ENCODE results near the gene MACROD2. TPM values are rescaled to one million over a fixed set of nuclear protein-coding genes. Genes with fewer than 3 reads are reported as not detected.

The MACROD2 gene
- total RNA-seq, 1 donor from 2014 or later: 1.6 TPM

GRCh38 chr20:14707865-14708596, 712.7 kb downstream of the MACROD2 start:
- intact Hi-C loops (cut with DNase I): no loop called here
- no peak for DNase-seq (ENCODE audit: low spot score)

- intact Hi-C loops (cut with DNase I): no loop called here
- no peak for DNase-seq (ENCODE audit: low spot score)
These were observed 714.1 kb downstream of the MACROD2 start for GRCh38 chr20:14709439-14709838.

GRCh38 chr20:14710951-14711350, 715.6 kb downstream of the MACROD2 start:
- intact Hi-C loops (cut with DNase I): no loop called here

GRCh38 chr20:14711652-14712051, 716.3 kb downstream of the MACROD2 start:
- DNase-seq (ENCODE audit: low spot score): no peak
- intact Hi-C loops (cut with DNase I): no loop called here

More at GRCh38 chr20:14710951-14711350, 715.6 kb downstream of the MACROD2 start:
- DNase-seq (ENCODE audit: low spot score): no peak

GRCh38 chr20:14712302-14712739, 717.0 kb downstream of the MACROD2 start:
- intact Hi-C loops (cut with DNase I): no loop called here
- no peak for DNase-seq (ENCODE audit: low spot score)

GRCh38 chr20:14715400-14715799, 720.1 kb downstream of the MACROD2 start:
- DNase-seq (ENCODE audit: low spot score): no peak
- intact Hi-C loops (cut with DNase I): no loop called here

GRCh38 chr20:14716351-14716801, 721.1 kb downstream of the MACROD2 start:
- intact Hi-C loops (cut with DNase I): no loop called here
- no peak for DNase-seq (ENCODE audit: low spot score)

- intact Hi-C loops (cut with DNase I): no loop called here
- DNase-seq (ENCODE audit: low spot score): no peak
These were observed 722.1 kb downstream of the MACROD2 start for GRCh38 chr20:14717134-14717999.

- DNase-seq (ENCODE audit: low spot score): no peak
- intact Hi-C loops (cut with DNase I): no loop called here
These were observed 724.9 kb downstream of the MACROD2 start for GRCh38 chr20:14720251-14720650.

- intact Hi-C loops (cut with DNase I): no loop called here
- DNase-seq (ENCODE audit: low spot score): no peak
These were observed 726.7 kb downstream of the MACROD2 start for GRCh38 chr20:14721926-14722452.

- intact Hi-C loops (cut with DNase I): no loop called here
These were observed 728.3 kb downstream of the MACROD2 start for GRCh38 chr20:14723614-14724013.

GRCh38 chr20:14724036-14724435, 728.7 kb downstream of the MACROD2 start:
- intact Hi-C loops (cut with DNase I): no loop called here
- no peak for DNase-seq (ENCODE audit: low spot score)

More at GRCh38 chr20:14723614-14724013, 728.3 kb downstream of the MACROD2 start:
- no peak for DNase-seq (ENCODE audit: low spot score)

GRCh38 chr20:14724468-14724867, 729.2 kb downstream of the MACROD2 start:
- intact Hi-C loops (cut with DNase I): no loop called here

GRCh38 chr20:14726591-14726990, 731.3 kb downstream of the MACROD2 start:
- no peak for DNase-seq (ENCODE audit: low spot score)
- intact Hi-C loops (cut with DNase I): no loop called here

More at GRCh38 chr20:14724468-14724867, 729.2 kb downstream of the MACROD2 start:
- DNase-seq (ENCODE audit: low spot score): no peak

GRCh38 chr20:14727485-14728150, 732.3 kb downstream of the MACROD2 start:
- no peak for DNase-seq (ENCODE audit: low spot score)
- intact Hi-C loops (cut with DNase I): no loop called here

GRCh38 chr20:14729390-14729789, 734.1 kb downstream of the MACROD2 start:
- DNase-seq (ENCODE audit: low spot score): no peak
- intact Hi-C loops (cut with DNase I): no loop called here

GRCh38 chr20:14732343-14732742, 737.0 kb downstream of the MACROD2 start:
- intact Hi-C loops (cut with DNase I): no loop called here
- DNase-seq (ENCODE audit: low spot score): no peak

- no peak for DNase-seq (ENCODE audit: low spot score)
- intact Hi-C loops (cut with DNase I): no loop called here
These were observed 737.7 kb downstream of the MACROD2 start for GRCh38 chr20:14732996-14733395.

GRCh38 chr20:14740380-14740779, 745.1 kb downstream of the MACROD2 start:
- DNase-seq (ENCODE audit: low spot score): no peak
- intact Hi-C loops (cut with DNase I): no loop called here

GRCh38 chr20:14741616-14742015, 746.3 kb downstream of the MACROD2 start:
- intact Hi-C loops (cut with DNase I): no loop called here
- no peak for DNase-seq (ENCODE audit: low spot score)
